Measurements from ENCODE around the gene WRAP73. TPM values are rescaled to one million over a fixed set of nuclear protein-coding genes. Genes with fewer than 3 reads are reported as not detected.
A peak's percentile ranks its signal among the peaks of the same experiment; 100 is the strongest.

The WRAP73 gene
- polyA plus RNA-seq, 3 donors = 26.1 to 64.9 (median 33.2) TPM

GRCh38 chr1:3609769-3610526 is 40.0 kb downstream of the WRAP73 start:
- Mint-ChIP-seq H3K4me3 (peak overlapping the region in 1 of 2 donors; percentile 82), H3K4me1 (peaks cover 28% of the 10 kb centered on the region), H3K27me3 (ENCODE audit: low read depth in 3 of 3) (peaks cover 17 to 33% (median 24%) of the 10 kb centered on the region in 3 donors), H3K36me3 (no peaks in the 10 kb centered on the region), H3K9me3 (peaks cover 0 to 1% (median 0%) of the 10 kb centered on the region in 7 donors), H3K27ac (peak overlapping the region in 1 of 7 donors; percentile 63)
- TF ChIP-seq CTCF (IDR thresholded peaks at IDR 0.05) = no peak
- H3K27me3 ChIP-seq (ENCODE audit: control insufficient read depth in 2 of 2, insufficient read depth in 2 of 2, low read length in 2 of 2) = peaks cover 0 to 19% of the 10 kb centered on the region in 2 donors
- no peak for DNase-seq
- no peaks in the 10 kb centered on the region for H3K9me3 ChIP-seq (replicated peaks in 1 of 2; ENCODE audit: control insufficient read depth in 1 of 2, insufficient read depth in 1 of 2, low read length in 2 of 2)
- no peak overlapping the region for H3K27ac ChIP-seq (ENCODE audit: low read depth in 1 of 2, low read length in 2 of 2)
- no peaks in the 10 kb centered on the region for H3K79me2 ChIP-seq (ENCODE audit: insufficient read depth, low read length)
- no peaks in the 10 kb centered on the region for H4K20me1 ChIP-seq (ENCODE audit: insufficient read depth, low read length)
- no peaks in the 10 kb centered on the region for H3K36me3 ChIP-seq (replicated peaks in 1 of 2; ENCODE audit: control insufficient read depth in 1 of 2, insufficient read depth in 2 of 2, low read length in 2 of 2)
- 43% methylated on average over 20 of the region's 24 CpGs for WGBS (ENCODE audit: insufficient coverage)
- H2AFZ ChIP-seq (ENCODE audit: insufficient read depth, low read depth, low read length, poor library complexity, severe bottlenecking) = peak overlapping the region; percentile 67
- peak overlapping the region in 1 of 3 experiments; percentile 73 for H3K4me3 ChIP-seq (replicated peaks in 1 of 3; ENCODE audit: low read depth in 2 of 3, low read length in 3 of 3)
- peaks cover 24 to 33% of the 10 kb centered on the region in 2 donors for H3K4me1 ChIP-seq (ENCODE audit: control insufficient read depth in 1 of 2, insufficient read depth in 2 of 2, low read length in 2 of 2)
- intact Hi-C loops (cut with micrococcal nuclease) = no loop called here
- H3K4me2 ChIP-seq (replicated peaks; ENCODE audit: extremely low read depth, low read length, poor library complexity, severe bottlenecking) = peak overlapping the region; percentile 81
- no peak overlapping the region for H3K9ac ChIP-seq (ENCODE audit: insufficient read depth, low read length, poor library complexity, severe bottlenecking)

GRCh38 chr1:3609016-3609768 is 40.7 kb downstream of the WRAP73 start:
- DNase-seq = no peak
- H3K9me3 Mint-ChIP-seq = no peaks in the 10 kb centered on the region
- 36% methylated on average over 15 of the region's 22 CpGs for WGBS (ENCODE audit: insufficient coverage)
- Histone ChIP-seq H3K4me2 (replicated peaks; ENCODE audit: extremely low read depth, low read length, poor library complexity, severe bottlenecking) (no peak overlapping the region), H4K20me1 (ENCODE audit: insufficient read depth, low read length) (no peaks in the 10 kb centered on the region), H3K4me3 (replicated peaks in 1 of 3; ENCODE audit: low read depth in 2 of 3, low read length in 3 of 3) (no peak overlapping the region), H3K36me3 (replicated peaks in 1 of 2; ENCODE audit: control insufficient read depth in 1 of 2, insufficient read depth in 2 of 2, low read length in 2 of 2) (no peaks in the 10 kb centered on the region), H3K79me2 (ENCODE audit: insufficient read depth, low read length) (no peaks in the 10 kb centered on the region), H3K4me1 (ENCODE audit: control insufficient read depth in 1 of 2, insufficient read depth in 2 of 2, low read length in 2 of 2) (peaks cover 24 to 33% of the 10 kb centered on the region in 2 donors), H3K9ac (ENCODE audit: insufficient read depth, low read length, poor library complexity, severe bottlenecking) (no peak overlapping the region), H3K27ac (ENCODE audit: low read depth in 1 of 2, low read length in 2 of 2) (no peak overlapping the region), H3K9me3 (replicated peaks in 1 of 2; ENCODE audit: control insufficient read depth in 1 of 2, insufficient read depth in 1 of 2, low read length in 2 of 2) (no peaks in the 10 kb centered on the region), H2AFZ (ENCODE audit: insufficient read depth, low read depth, low read length, poor library complexity, severe bottlenecking) (peak overlapping the region; percentile 21), H3K27me3 (ENCODE audit: control insufficient read depth in 2 of 2, insufficient read depth in 2 of 2, low read length in 2 of 2) (peaks cover 0 to 19% of the 10 kb centered on the region in 2 donors)
- H3K36me3 Mint-ChIP-seq = no peaks in the 10 kb centered on the region
- TF ChIP-seq CTCF (IDR thresholded peaks at IDR 0.05) = no peak
- no peak overlapping the region for H3K4me3 Mint-ChIP-seq
- no peak overlapping the region for H3K27ac Mint-ChIP-seq
- peaks cover 17 to 29% (median 24%) of the 10 kb centered on the region in 3 donors for H3K27me3 Mint-ChIP-seq (ENCODE audit: low read depth in 3 of 3)
- intact Hi-C loops (cut with micrococcal nuclease) = no loop called here
- peaks cover 28% of the 10 kb centered on the region for H3K4me1 Mint-ChIP-seq

Data from CD14-positive monocyte (primary cell).